Head of caudate nucleus (tissue), 42 donors: ENCODE data around the gene HIGD2B.
"Not testable (repeated sequence)": the region's sequence is repeated elsewhere in the genome, so short reads cannot be mapped to it uniquely, and the experiment has no call there.

ENCODE experiments used
- DNase-seq, 42 donors: peaks; one replicate each; pipeline versions ENCODE4 v3.0.0 to v3.0.0-alpha.2; 2020 to 2021; ENCODE audit warnings: mixed read lengths in 7 of 42
- intact Hi-C: fragments of 100-400 bp; cut with DNase I; formaldehyde crosslinking; loops from one replicate; pipeline ENCODE4 v1.15.0; 2022

The HIGD2B gene

GRCh38 chr15:72685925-72686794, at the start of gene HIGD2B, which contains the start of gene BBS4:
Gene HIGD2B (minus strand): TSS chr15:72686182. CDS start chr15:72676374, 9,808 bp downstream.
Gene BBS4 (plus strand): TSS chr15:72686207. CDS start chr15:72686228, 21 bp downstream.
- peak; percentile 73 to 93 (median 85) for DNase-seq
- intact Hi-C loops, result no loop called here

- no peak for DNase-seq
- intact Hi-C loops, result no loop called here
Measured at GRCh38 chr15:72735111-72735510, 49.1 kb upstream of the HIGD2B start.

DNA sequence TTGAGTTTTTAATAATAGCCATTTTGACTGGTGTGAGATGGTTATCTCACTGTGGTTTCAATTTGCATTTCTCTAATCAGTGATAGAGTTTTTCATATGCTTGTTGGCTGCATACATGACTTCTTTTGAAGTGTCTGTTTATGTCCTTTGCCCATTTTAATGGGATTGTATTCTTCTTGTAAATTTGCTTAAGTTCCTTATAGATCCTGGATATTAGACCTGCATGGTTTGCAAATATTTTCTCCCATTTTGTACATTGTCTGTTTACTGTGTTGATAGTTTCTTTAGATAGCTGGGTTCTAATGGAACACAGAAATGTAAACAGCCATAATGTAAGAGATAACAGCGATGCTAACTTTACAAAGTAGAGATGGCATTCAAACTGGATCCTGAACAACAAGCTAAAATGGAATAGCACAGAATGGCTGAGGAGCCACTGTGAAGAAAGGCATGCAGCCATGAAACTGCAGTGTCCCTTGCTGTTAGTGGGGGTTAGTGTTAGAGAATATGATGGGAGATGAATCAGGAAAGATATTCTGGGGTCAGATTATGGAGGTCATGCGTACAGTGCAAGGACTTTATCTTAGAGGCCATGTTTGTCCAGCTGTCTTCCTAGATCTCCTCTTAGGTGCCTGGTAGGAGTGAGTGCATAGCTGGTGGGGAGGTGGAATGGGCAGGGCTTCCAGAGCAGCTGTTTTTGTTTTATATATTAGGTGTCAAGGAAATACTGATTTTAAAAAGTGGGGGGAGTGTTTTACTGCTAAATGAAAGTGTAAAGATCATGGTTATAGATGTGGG, 48.2 kb upstream of the HIGD2B start:
- DNase-seq, result no peak
- intact Hi-C loops, result no loop called here

GRCh38 chr15:72732516-72732915, 46.5 kb upstream of the HIGD2B start:
- intact Hi-C loops, result no loop called here

GRCh38 chr15:72732086-72732485, 46.1 kb upstream of the HIGD2B start:
- DNase-seq, result no peak
- intact Hi-C loops, result no loop called here

More at GRCh38 chr15:72732516-72732915, 46.5 kb upstream of the HIGD2B start:
- no peak for DNase-seq

DNA sequence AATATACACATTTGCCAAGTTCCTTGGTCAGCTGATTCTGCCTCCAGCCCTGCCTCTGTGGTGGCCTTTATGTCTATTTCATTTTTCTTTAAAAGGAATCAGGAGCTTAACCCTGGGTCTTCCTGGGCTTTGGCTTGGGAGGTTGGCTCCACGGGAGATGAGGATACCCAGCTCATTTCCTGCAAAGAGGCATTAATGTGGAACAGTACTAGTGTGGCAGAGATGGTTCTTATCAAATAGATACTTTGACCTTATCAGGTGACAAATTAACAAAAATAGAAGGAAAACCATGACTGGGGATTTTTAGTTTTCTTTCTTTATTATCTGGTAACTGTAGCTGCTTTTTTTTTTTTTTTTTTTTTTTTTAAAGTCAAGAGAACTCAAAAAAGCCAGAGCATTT, 42.8 kb upstream of the HIGD2B start:
- DNase-seq, result no peak
- intact Hi-C loops, result no loop called here

DNA sequence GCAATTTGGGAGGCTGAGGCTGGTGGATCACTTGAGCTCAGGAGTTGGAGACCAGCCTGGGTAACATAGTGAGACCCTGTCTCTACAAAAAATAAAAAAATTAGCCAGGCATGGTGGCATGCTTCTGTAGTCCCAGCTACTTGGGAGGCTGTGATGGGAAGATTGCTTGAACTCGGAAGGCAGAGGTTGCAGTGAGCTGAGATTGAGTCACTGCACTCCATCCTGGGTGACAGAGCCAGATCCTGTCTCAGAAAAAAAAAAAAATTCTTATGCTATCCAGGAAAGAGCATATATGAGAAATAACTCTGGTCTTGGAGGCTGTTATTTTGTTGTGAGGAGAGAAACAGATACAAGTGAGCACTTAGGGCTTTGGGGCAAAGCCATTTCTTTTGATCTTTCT, 42.3 kb upstream of the HIGD2B start:
- DNase-seq, intact Hi-C loops: not testable (repeated sequence)

GRCh38 chr15:72727154-72727553, 41.2 kb upstream of the HIGD2B start:
- intact Hi-C loops, result no loop called here
- DNase-seq, result no peak

DNA sequence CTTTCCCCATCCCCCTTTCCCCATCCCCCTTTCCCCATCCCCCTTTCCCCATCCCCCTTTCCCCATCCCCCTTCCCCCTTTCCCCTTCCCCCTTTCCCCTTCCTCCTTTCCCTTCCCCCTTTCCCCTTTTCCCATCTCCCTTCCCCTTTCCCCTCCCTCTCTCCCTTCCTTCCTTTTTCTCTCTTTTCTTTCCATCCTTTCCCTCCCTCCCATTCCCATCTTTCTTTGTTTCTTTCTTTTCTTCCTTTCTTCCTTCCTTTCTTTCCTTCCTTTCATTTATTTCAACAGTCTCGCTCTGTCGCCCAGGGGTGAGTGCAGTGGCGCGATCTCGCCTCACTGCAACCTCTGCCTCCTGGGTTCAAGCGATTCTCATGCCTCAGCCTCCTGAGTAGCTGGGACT, 39.9 kb upstream of the HIGD2B start:
- DNase-seq, intact Hi-C loops: not testable (repeated sequence)

GRCh38 chr15:72725446-72725845, 39.5 kb upstream of the HIGD2B start:
- DNase-seq, result no peak
- intact Hi-C loops, result no loop called here

DNA sequence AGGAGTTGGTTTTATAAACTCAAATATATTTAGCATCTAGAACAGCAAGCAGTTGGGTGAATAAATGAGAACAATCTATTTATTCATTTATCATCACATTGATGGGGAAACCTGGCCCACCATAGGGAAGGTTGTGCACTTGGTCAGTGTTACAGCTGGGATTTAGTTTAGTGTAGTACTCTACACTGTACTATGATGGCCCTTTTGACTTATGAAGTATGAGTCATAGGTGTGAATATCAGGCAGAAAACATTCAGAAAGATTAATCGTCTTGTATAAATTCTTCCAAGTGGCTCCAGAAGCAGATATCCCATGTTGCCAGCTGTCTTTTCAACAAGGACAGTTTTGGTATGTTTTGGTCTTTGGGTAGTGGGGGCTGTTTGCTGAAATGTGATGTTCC, 38.0 kb upstream of the HIGD2B start:
- intact Hi-C loops, result no loop called here

DNA sequence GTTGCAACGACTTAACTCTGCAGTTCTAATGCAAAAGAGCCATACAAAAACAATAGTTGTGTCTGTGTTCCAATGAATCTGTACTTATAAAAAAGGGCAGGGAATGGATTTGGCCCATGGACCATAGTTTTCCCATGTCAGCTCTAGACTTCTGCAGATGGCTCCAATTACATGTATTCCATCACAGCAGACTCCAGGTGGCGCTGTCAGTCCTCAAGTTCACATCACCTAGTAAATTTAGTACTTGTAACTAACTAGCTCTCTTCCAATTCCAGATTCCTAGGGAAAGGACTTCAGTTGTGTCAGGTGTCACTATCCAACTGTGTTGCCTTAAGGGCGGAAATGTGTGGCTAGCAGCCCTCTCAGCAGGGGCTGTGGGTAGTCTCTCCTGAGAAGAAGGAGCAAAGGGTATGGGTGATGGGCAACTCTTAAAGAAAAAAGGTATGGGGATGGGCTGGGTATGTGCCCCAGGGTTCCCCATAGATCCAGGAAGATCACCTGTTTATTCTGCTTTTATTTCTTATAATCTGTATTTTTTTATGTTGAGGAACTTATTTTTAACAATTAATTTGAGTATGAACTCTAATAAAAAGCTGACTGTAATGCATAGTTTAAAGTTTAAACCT, 36.2 kb upstream of the HIGD2B start:
- intact Hi-C loops, result no loop called here
- peak; percentile 48 to 88 (median 72) for DNase-seq

More for the DNA sequence above, 38.0 kb upstream of the HIGD2B start:
- no peak for DNase-seq

DNA sequence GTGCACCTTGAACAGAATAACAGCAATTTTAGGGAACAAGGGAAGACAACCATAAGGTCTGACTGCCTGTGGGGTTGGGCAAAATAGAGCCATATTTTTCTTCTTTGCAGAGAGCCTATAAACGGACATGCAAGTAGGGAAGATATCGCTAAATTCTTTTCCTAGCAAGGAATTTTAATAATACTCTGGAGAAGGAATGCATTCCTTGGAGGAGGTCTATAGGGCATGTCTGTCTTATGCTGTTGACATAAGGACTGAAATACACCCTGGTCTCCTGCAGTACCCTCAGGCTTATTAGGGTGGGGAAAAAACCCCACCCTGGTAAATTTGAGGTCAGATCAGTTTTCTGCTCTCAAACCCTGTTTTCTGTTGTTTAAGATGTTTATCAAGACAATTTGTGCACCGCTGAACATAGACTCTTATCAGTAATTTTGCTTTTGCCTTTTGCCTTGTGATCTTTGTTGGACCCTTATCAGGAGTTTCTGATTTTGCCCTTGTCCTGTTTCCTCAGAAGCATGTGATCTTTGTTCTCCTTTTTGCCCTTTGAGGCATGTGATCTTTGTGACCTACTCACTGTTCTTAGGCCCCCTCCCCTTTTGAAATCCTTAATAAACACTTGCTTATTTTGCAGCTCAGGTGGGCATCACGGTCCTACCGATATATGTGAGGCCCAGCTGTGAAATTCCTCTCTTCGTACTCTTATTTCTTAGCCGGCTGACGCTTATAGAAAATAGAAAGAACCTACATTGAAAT, 22.7 kb upstream of the HIGD2B start:
- intact Hi-C loops, DNase-seq: not testable (repeated sequence)

GRCh38 chr15:72706266-72706665, 20.3 kb upstream of the HIGD2B start:
- intact Hi-C loops, result no loop called here
- DNase-seq, result no peak

DNA sequence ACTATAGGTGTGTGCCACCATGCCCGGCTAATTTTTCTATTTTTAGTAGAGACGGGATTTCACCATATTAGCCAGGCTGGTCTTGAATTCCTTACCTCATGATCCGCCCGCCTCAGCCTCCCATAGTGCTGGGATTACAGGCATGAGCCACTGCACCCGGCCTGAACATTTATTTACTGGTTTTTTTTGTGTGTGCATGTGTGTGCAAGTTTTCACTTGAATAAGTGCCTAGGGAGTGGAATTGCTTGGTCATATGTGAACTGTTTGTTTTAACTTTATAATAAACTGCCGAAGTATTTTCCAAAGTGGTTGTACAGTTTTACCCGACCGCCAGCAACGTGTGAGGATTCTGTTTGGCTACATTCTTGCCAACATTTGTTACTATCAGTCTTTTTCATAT, 14.1 kb upstream of the HIGD2B start:
- no peak for DNase-seq
- intact Hi-C loops, result no loop called here

GRCh38 chr15:72698938-72699337, 13.0 kb upstream of the HIGD2B start:
- intact Hi-C loops, result no loop called here
- DNase-seq, result no peak

DNA sequence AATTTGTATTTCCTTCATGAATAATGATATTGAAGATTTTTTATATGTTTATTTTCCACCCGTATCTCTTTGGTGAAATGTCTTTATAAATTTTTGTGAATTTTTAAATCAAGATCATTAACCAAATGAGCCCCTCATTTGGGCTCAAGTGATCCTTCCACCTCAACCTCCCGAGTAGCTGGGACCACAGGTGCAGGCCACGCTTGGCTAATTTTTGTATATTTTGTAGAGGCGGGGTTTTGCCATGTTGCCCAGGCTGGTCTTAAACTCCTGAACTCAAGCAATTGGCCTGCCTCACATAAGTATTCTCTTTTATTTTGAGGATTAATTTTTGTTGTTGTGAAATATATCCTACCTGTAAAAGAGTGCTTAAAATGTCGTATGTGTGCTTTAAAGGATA, 5.0 kb upstream of the HIGD2B start:
- no peak for DNase-seq
- intact Hi-C loops, result no loop called here

GRCh38 chr15:72688697-72689096, 2.7 kb upstream of the HIGD2B start:
- intact Hi-C loops, result no loop called here
- DNase-seq, result no peak
